WERI-Rb-1 (cell line): ENCODE measurements around the gene PRKAG3.

Experiments
- DNase-seq: peaks from one replicate; pipeline ENCODE4 v3.0.0-alpha.2; 2020
- H3K27ac ChIP-seq: fragments of 250-450 bp; sonication (Bioruptor Pico); 2 replicates; pipeline ENCODE4 v1.5.1; 2020; ENCODE audit warnings: mild to moderate bottlenecking, moderate library complexity
- H3K27me3 ChIP-seq: fragments of 250-450 bp; sonication (Bioruptor Pico); 2 replicates; pipeline ENCODE4 v1.5.1; 2021; ENCODE audit warnings: mild to moderate bottlenecking, low read depth, moderate library complexity; ENCODE audit not compliant: insufficient read depth, severe bottlenecking
- H3K36me3 ChIP-seq: fragments of 250-450 bp; sonication (Bioruptor Pico); 2 replicates; pipeline ENCODE4 v1.5.1; 2020; ENCODE audit warnings: mild to moderate bottlenecking, moderate library complexity
- H3K4me3 ChIP-seq: 2 replicates; pipeline ENCODE4 v1.5.1; 2011; ENCODE audit warnings: low read depth, mild to moderate bottlenecking, control low read depth, low read length
- H3K9me3 ChIP-seq: fragments of 250-450 bp; sonication (Bioruptor Pico); 2 replicates; pipeline ENCODE4 v1.5.1; 2021; ENCODE audit warnings: mild to moderate bottlenecking, moderate library complexity; ENCODE audit not compliant: severe bottlenecking
- CTCF ChIP-seq: IDR thresholded peaks from 2 replicates; pipeline ENCODE4 v1.5.1; 2011; ENCODE audit warnings: low read depth, mild to moderate bottlenecking, control low read depth, inconsistent platforms, low read length

PRKAG3 gene

GRCh38 chr2:218810256-218810655, 21.3 kb downstream of the PRKAG3 start:
- no peaks in the 10 kb centered on the region for H3K9me3 ChIP-seq
- no peak for DNase-seq
- no peaks in the 10 kb centered on the region for H3K36me3 ChIP-seq
- no peak for TF ChIP-seq CTCF
- H3K27me3 ChIP-seq, result no peaks in the 10 kb centered on the region
- no peak overlapping the region for H3K4me3 ChIP-seq
- H3K27ac ChIP-seq, result no peak overlapping the region

GRCh38 chr2:218809515-218809914, 22.1 kb downstream of the PRKAG3 start:
- TF ChIP-seq CTCF, result no peak
- no peaks in the 10 kb centered on the region for H3K36me3 ChIP-seq

GRCh38 chr2:218807626-218808025, 24.0 kb downstream of the PRKAG3 start:
- Histone ChIP-seq H3K27me3 (no peaks in the 10 kb centered on the region), H3K27ac (no peak overlapping the region), H3K4me3 (no peak overlapping the region), H3K36me3 (no peaks in the 10 kb centered on the region), H3K9me3 (peaks cover 10% of the 10 kb centered on the region)
- TF ChIP-seq CTCF, result no peak
- DNase-seq, result no peak

More at GRCh38 chr2:218809515-218809914, 22.1 kb downstream of the PRKAG3 start:
- Histone ChIP-seq H3K4me3 (no peak overlapping the region), H3K9me3 (peaks cover 4% of the 10 kb centered on the region), H3K27ac (no peak overlapping the region), H3K27me3 (no peaks in the 10 kb centered on the region)
- no peak for DNase-seq

- peaks cover 10% of the 10 kb centered on the region for H3K9me3 ChIP-seq
- no peaks in the 10 kb centered on the region for H3K36me3 ChIP-seq
- TF ChIP-seq CTCF, result no peak
- no peak overlapping the region for H3K27ac ChIP-seq
- no peaks in the 10 kb centered on the region for H3K27me3 ChIP-seq
- H3K4me3 ChIP-seq, result no peak overlapping the region
- DNase-seq, result no peak
Measured at GRCh38 chr2:218806346-218806978, 25.1 kb downstream of the PRKAG3 start.

GRCh38 chr2:218805627-218806026, 26.0 kb downstream of the PRKAG3 start:
- H3K27ac ChIP-seq, result no peak overlapping the region
- H3K4me3 ChIP-seq, result no peak overlapping the region
- DNase-seq, result no peak
- no peak for TF ChIP-seq CTCF
- no peaks in the 10 kb centered on the region for H3K27me3 ChIP-seq
- H3K9me3 ChIP-seq, result peaks cover 10% of the 10 kb centered on the region
- no peaks in the 10 kb centered on the region for H3K36me3 ChIP-seq

GRCh38 chr2:218804817-218805216, 26.8 kb downstream of the PRKAG3 start:
- H3K9me3 ChIP-seq, result peaks cover 10% of the 10 kb centered on the region
- H3K4me3 ChIP-seq, result no peak overlapping the region
- H3K27me3 ChIP-seq, result no peaks in the 10 kb centered on the region
- TF ChIP-seq CTCF, result no peak
- H3K36me3 ChIP-seq, result no peaks in the 10 kb centered on the region
- no peak for DNase-seq
- H3K27ac ChIP-seq, result no peak overlapping the region
